Suprapubic skin (tissue), 4 donors: ENCODE data around the gene ADAP2. TPM values are rescaled to one million over a fixed set of nuclear protein-coding genes. Genes with fewer than 3 reads are reported as not detected.

Experiments used
- DNase-seq, 2 donors: peaks; one replicate each; pipeline ENCODE4 v3.0.0-alpha.2; 2019; ENCODE audit warnings: low spot score in 2 of 2
- H3K27ac ChIP-seq: fragments of 200-600 bp; sonication (generic); one replicate; pipeline ENCODE4 v1.5.1; 2019
- H3K27me3 ChIP-seq: fragments of 200-600 bp; sonication (generic); one replicate; pipeline ENCODE4 v1.5.1; 2019
- H3K36me3 ChIP-seq: fragments of 200-600 bp; sonication (generic); one replicate; pipeline ENCODE4 v1.5.1; 2019
- H3K4me1 ChIP-seq: fragments of 200-600 bp; sonication (generic); one replicate; pipeline ENCODE4 v1.5.1; 2019
- H3K4me3 ChIP-seq: fragments of 200-600 bp; sonication (generic); one replicate; pipeline ENCODE4 v1.5.1; 2019; ENCODE audit warnings: mild to moderate bottlenecking
- H3K9me3 ChIP-seq: fragments of 200-600 bp; sonication (generic); one replicate; pipeline ENCODE4 v1.5.1; 2019
- EP300 ChIP-seq: sonication (generic); formaldehyde crosslinking; IDR thresholded peaks from one replicate; pipeline ENCODE4 v1.6.1; 2017; ENCODE audit warnings: antibody characterized with exemption
- POLR2A ChIP-seq, 2 donors: fragments of 450-650 bp; IDR thresholded peaks; one replicate each; pipeline ENCODE4 v1.6.1; 2017; ENCODE audit warnings: antibody characterized with exemption in 2 of 2, mild to moderate bottlenecking in 2 of 2, moderate library complexity in 2 of 2
- POLR2AphosphoS5 ChIP-seq, 3 donors: sonication (generic); formaldehyde crosslinking; IDR thresholded peaks; one replicate each; pipeline ENCODE4 v1.6.1; 2017; ENCODE audit warnings: antibody characterized with exemption in 3 of 3
- WGBS: methylation state at CpG from one replicate; pipeline ENCODE4 v1.1.5; 2018; 5-methylcytosine and 5-hydroxymethylcytosine counted together
- total RNA-seq, 4 donors: library from RNA; depleted of rRNA; stranded (reverse); fragments of >200 nt; gene quantifications; one replicate each; pipeline ENCODE4 v1.1.0, GENCODE V29; 2016
- TF ChIP-seq, protein P1 (sequence below), 2 donors: fragments of 200-600 bp in 1 of 2; fragments of 450-650 bp in 1 of 2; sonication (generic) in 1 of 2; IDR thresholded peaks; one replicate each; pipeline ENCODE4 v1.5.1; 2016 to 2019; ENCODE audit warnings: antibody characterized with exemption in 2 of 2, mild to moderate bottlenecking in 1 of 2, moderate library complexity in 1 of 2

Gene ADAP2
- total RNA-seq, 4 donors from 2014 or later = 9.1 to 22.5 (median 17.7) TPM

DNA sequence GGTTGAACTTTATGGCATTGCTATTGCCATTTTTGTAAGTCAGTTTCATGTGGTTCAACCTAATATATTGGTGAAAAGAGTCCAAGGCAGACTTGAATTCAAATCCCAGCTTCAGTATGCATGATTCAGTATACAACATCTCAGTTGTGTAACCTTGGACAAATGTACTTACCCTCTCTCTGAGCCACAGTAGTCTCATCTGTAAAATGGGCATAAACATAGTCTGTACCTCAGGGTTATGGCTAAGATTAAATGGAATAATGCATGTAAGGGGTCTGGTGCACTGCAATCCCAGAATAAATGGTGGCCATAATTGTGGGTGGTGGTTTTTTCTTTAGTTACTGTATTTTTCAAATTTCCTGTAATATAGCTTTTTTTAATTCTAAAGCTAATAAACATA lies 4.7 kb upstream of the ADAP2 start:
- no peak overlapping the region for H3K27ac ChIP-seq
- no peak overlapping the region for H3K4me3 ChIP-seq
- peaks cover 5% of the 10 kb centered on the region for H3K27me3 ChIP-seq
- H3K36me3 ChIP-seq = no peaks in the 10 kb centered on the region
- TF ChIP-seq, protein P1, sequence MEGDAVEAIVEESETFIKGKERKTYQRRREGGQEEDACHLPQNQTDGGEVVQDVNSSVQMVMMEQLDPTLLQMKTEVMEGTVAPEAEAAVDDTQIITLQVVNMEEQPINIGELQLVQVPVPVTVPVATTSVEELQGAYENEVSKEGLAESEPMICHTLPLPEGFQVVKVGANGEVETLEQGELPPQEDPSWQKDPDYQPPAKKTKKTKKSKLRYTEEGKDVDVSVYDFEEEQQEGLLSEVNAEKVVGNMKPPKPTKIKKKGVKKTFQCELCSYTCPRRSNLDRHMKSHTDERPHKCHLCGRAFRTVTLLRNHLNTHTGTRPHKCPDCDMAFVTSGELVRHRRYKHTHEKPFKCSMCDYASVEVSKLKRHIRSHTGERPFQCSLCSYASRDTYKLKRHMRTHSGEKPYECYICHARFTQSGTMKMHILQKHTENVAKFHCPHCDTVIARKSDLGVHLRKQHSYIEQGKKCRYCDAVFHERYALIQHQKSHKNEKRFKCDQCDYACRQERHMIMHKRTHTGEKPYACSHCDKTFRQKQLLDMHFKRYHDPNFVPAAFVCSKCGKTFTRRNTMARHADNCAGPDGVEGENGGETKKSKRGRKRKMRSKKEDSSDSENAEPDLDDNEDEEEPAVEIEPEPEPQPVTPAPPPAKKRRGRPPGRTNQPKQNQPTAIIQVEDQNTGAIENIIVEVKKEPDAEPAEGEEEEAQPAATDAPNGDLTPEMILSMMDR (IDR thresholded peaks at IDR 0.05) = no peak
- no peak for TF ChIP-seq POLR2AphosphoS5 (IDR thresholded peaks at IDR 0.05)
- TF ChIP-seq EP300 = no peak
- no peak for DNase-seq
- H3K4me1 ChIP-seq = peaks cover 17% of the 10 kb centered on the region
- no peaks in the 10 kb centered on the region for H3K9me3 ChIP-seq

DNA sequence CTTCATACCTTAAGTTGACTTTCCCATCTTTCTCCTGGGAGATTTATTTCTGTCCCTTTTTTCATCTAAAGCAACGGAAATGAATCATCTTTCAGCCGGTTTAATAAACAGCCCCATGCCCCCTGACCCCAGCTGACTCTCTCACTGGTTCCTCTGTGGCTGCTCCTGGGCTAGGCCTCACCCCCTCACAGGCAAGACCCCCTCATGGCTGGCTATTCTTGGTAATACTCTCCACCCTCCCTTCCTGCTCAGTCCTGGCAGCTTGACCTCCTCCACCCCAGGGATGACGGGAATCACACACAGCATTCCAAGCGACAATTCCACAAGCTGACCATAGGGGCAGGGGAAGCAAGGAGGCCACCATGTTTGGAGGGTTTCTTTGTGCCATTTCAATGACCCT lies 1.5 kb upstream of the ADAP2 start:
- no peak overlapping the region for H3K4me3 ChIP-seq
- no peak overlapping the region for H3K27ac ChIP-seq
- DNase-seq = no peak
- H3K27me3 ChIP-seq = peaks cover 26% of the 10 kb centered on the region
- H3K9me3 ChIP-seq = no peaks in the 10 kb centered on the region
- WGBS = 67% methylated on average over 4 of the region's 4 CpGs
- TF ChIP-seq EP300 = no peak
- TF ChIP-seq POLR2A (IDR thresholded peaks at IDR 0.05) = no peak
- no peak for TF ChIP-seq POLR2AphosphoS5 (IDR thresholded peaks at IDR 0.05)
- TF ChIP-seq, protein P1 (IDR thresholded peaks at IDR 0.05) = no peak
- H3K4me1 ChIP-seq = peaks cover 27% of the 10 kb centered on the region
- H3K36me3 ChIP-seq = no peaks in the 10 kb centered on the region

DNA sequence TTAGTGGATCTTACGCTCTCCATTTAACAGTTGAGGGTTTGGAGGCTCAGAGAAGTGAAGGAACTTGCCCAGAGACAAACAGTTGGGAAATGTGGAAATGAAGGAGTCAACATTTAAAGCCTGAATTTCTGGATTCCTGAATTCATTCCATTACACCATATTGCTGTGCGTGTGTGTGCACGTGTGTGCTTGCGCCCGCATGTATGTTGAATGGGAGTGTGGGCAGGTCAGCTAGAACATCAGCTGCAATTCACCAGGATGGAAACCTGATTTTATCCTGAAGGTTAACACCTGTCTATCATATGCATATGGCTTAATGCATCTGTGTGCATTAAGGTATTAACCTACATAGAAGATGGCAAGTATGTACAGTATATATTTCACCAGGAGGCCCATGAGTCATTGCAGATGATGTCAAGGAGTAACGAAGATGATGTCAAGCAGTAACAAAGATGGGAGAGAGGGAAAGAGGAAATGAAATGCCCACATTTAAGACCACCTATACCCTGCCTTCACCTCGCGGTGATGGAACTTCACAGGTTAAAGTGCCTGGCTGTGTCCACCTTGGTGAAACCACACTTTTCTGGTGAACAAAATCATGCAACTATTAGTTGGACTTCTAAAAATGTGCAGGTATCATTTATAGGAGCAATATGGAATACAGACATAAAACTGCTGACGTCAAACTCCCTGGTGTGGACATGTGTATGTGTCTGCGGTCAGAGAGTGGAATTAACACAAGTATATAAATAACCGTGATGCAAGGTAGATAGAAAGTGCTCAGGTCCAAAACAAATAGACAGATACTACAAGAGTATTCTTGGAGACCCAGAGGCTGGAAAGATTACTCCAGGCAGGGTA lies 832 bp upstream of the ADAP2 start:
- TF ChIP-seq POLR2AphosphoS5 (IDR thresholded peaks at IDR 0.05) (no peak), POLR2A (IDR thresholded peaks at IDR 0.05) (no peak), EP300 (no peak)
- TF ChIP-seq, protein P1 (IDR thresholded peaks at IDR 0.05) = no peak
- Histone ChIP-seq H3K27ac (peak overlapping the region; percentile 37), H3K4me1 (peaks cover 27% of the 10 kb centered on the region), H3K27me3 (peaks cover 26% of the 10 kb centered on the region), H3K9me3 (no peaks in the 10 kb centered on the region), H3K36me3 (no peaks in the 10 kb centered on the region), H3K4me3 (peak overlapping the region; percentile 55)
- WGBS = 72% methylated on average over 11 of the region's 11 CpGs
- DNase-seq = no peak

DNA sequence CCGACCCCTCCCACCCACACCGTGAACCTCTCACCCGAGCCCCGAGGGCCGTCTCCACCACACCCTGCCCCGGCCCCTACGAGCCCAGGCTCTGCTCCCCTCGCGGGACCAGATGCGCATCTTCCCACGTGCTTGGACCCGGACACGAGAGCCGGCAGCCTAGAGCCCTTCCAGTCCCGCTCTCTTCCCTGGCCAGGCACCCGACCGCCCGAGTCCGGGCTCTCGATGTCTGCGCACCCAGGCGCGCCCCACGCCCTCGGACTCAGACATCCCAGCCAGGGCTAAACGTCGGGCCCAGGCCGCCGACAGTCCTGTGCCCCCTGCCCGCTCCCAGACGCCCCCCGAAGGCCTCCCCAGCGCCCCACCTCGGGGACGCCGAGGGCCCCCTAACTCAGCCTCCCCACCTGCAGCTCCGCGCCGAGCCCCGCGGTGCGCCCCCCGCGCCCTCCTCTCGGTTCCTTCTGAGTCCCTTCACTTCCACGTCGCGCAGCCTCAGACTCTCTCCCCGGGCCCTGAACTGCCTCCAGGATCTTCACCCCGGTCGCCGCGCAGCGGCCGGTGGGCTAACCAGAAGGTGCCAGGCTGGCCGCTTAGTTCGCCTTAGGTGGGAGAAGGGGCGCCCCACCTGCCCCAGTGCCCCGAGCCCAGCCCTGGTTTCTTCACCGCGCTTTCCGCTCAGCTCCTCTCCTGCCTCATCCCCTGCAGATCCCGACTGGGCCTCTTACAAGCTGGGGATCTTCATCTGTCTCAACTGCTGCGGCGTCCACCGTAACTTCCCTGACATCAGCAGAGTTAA lies 688 bp downstream of the ADAP2 start:
- no peaks in the 10 kb centered on the region for H3K9me3 ChIP-seq
- peak overlapping the region; percentile 55 for H3K4me3 ChIP-seq
- H3K4me1 ChIP-seq = peaks cover 27% of the 10 kb centered on the region
- H3K27ac ChIP-seq = peak overlapping the region; percentile 37
- peak in 1 of 2 donors; percentile 62 for DNase-seq
- H3K27me3 ChIP-seq = peaks cover 26% of the 10 kb centered on the region
- no peak for TF ChIP-seq POLR2AphosphoS5 (IDR thresholded peaks at IDR 0.05)
- TF ChIP-seq, protein P1 (IDR thresholded peaks at IDR 0.05) = no peak
- TF ChIP-seq EP300 = no peak
- TF ChIP-seq POLR2A (IDR thresholded peaks at IDR 0.05) = no peak
- no peaks in the 10 kb centered on the region for H3K36me3 ChIP-seq
- WGBS = 3% methylated on average over 35 of the region's 66 CpGs

DNA sequence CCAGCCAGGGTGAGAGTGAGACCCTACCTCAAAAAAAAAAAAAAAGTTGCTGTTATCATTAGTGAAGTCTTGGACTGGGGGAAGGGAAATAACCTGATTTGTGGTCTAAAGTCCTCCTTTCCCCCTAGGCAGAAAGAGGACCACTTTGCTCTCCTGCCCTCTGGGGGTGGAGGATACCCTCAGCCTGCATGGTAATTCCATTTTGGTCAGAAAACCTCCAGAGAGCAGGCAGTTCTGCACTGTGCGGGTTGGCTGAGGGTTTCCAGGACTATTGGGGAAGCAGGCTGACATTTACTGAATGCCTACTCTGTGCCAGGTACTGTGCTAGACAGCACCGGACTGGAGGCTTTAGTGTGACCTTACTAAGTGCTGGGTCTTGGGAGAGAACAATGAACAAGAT lies 2.6 kb downstream of the ADAP2 start:
- H3K27me3 ChIP-seq = peaks cover 26% of the 10 kb centered on the region

More for the DNA sequence above, 2.6 kb downstream of the ADAP2 start:
- Histone ChIP-seq H3K27ac (no peak overlapping the region), H3K9me3 (no peaks in the 10 kb centered on the region), H3K36me3 (no peaks in the 10 kb centered on the region), H3K4me1 (peaks cover 27% of the 10 kb centered on the region), H3K4me3 (no peak overlapping the region)
- DNase-seq = no peak
- TF ChIP-seq EP300 (no peak), POLR2A (IDR thresholded peaks at IDR 0.05) (no peak), POLR2AphosphoS5 (IDR thresholded peaks at IDR 0.05) (no peak)
- TF ChIP-seq, protein P1 (IDR thresholded peaks at IDR 0.05) = no peak
- WGBS = 72% methylated on average over 2 of the region's 2 CpGs
